HG03521 (cell line): ENCODE measurements around the gene RHOB.
"Not testable (repeated sequence)": the region's sequence is repeated elsewhere in the genome, so short reads cannot be mapped to it uniquely, and the experiment has no call there.

Source experiments
- ATAC-seq: cut with Tn5 transposase; IDR thresholded peaks from one replicate; pipeline ENCODE4 v1.9.1; 2021; ENCODE audit warnings: mild to moderate bottlenecking, moderate library complexity; ENCODE audit not compliant: unreplicated experiment

Gene RHOB

GRCh38 chr2:20488782-20489181, 41.9 kb downstream of the RHOB start:
- no peak for ATAC-seq

GRCh38 chr2:20490300-20491181, 43.7 kb downstream of the RHOB start:
- no peak for ATAC-seq

GRCh38 chr2:20491739-20492531, 45.1 kb downstream of the RHOB start:
- ATAC-seq, result no peak

- not testable (repeated sequence) for ATAC-seq
Observed at GRCh38 chr2:20493095-20493494, 46.2 kb downstream of the RHOB start.

- no peak for ATAC-seq
Observed at GRCh38 chr2:20494241-20494640, 47.4 kb downstream of the RHOB start.

- no peak for ATAC-seq
Observed at GRCh38 chr2:20496076-20496872, 49.4 kb downstream of the RHOB start.

- no peak for ATAC-seq
Observed at GRCh38 chr2:20496942-20497341, 50.1 kb downstream of the RHOB start.
